ENCODE measurements around the gene MYADM. TPM values are rescaled to one million over a fixed set of nuclear protein-coding genes. Genes with fewer than 3 reads are reported as not detected.

MYADM gene
- total and polyA plus RNA-seq, 2 donors (not counting 1 experiment from before 2014, with no cell fraction given): 18.5 to 172 TPM

DNA sequence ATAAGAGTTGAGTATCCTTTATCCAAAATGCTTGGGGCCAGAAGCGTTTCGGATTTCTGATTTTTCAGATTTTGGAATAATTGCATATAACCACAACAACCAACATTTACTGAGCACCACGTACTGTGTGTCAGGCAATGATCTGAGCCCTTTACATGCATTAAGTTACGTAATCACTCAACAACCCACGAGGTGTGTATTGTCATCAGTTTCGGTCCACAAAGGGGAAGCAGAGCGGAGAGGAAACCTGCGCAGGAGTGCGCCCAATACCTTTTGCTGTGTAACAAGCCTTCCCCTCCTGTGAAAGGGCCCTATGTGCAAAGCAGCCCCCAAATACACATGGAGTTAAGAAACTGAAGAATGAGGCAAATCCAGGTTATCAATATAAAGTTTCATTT is 22.8 kb upstream of the MYADM start:
- Mint-ChIP-seq H3K4me1 (peaks cover 5% of the 10 kb centered on the region), H3K27me3 (peaks cover 24% of the 10 kb centered on the region), H3K27ac (no peak overlapping the region), H3K4me3 (no peak overlapping the region), H3K9me3 (ENCODE audit: insufficient read depth) (no peaks in the 10 kb centered on the region)
- intact Hi-C loops (cut with micrococcal nuclease): loop anchor here (5.0 to 10.0 kb wide), 2 partner anchors 37 to 650 kb away; partner anchors contain the start of genes PRKCG and ZNF665
- DNase-seq (no peak), ATAC-seq (ENCODE audit: low read depth) (no peak)
- no peaks in the 10 kb centered on the region for H3K36me3 ChIP-seq (replicated peaks in 1 of 2; ENCODE audit: control extremely low read depth in 1 of 2, control insufficient read depth in 1 of 2, extremely low read depth in 1 of 2, insufficient read depth in 2 of 2, low read length in 1 of 2)
- 80% methylated on average over 6 of the region's 9 CpGs for WGBS (ENCODE audit: insufficient coverage)
- ChIA-PET POLR2A (interaction anchor here (0.7 kb wide), 1 partner anchor 26 kb away, joined by 3 read pairs; no protein-coding TSS in a partner anchor), CTCF (no interaction called here)
- H2AFZ ChIP-seq (ENCODE audit: insufficient read depth, low read depth, low read length, poor library complexity, severe bottlenecking): no peak overlapping the region
- H3K4me2 ChIP-seq (replicated peaks; ENCODE audit: low read depth, low read length, poor library complexity, severe bottlenecking): no peak overlapping the region
- H3K27ac ChIP-seq (ENCODE audit: low read length in 2 of 2): no peak overlapping the region
- H3K27me3 ChIP-seq (replicated peaks in 1 of 4; ENCODE audit: control extremely low read depth in 1 of 4, control insufficient read depth in 3 of 4, insufficient read depth in 4 of 4, low read length in 3 of 4): peaks cover 0 to 17% (median 9%) of the 10 kb centered on the region in 4 experiments
- H3K79me2 ChIP-seq (ENCODE audit: control insufficient read depth, insufficient read depth, low read length): no peaks in the 10 kb centered on the region
- peaks cover 0 to 10% (median 0%) of the 10 kb centered on the region in 3 donors for H3K9me3 ChIP-seq (ENCODE audit: control extremely low read depth in 1 of 3, control insufficient read depth in 2 of 3, insufficient read depth in 1 of 3, low read length in 2 of 3)
- no peaks in the 10 kb centered on the region for H4K20me1 ChIP-seq (ENCODE audit: control insufficient read depth, insufficient read depth, low read length, poor library complexity, severe bottlenecking)
- H3K4me1 ChIP-seq (ENCODE audit: control insufficient read depth in 2 of 2, insufficient read depth in 2 of 2, low read length in 2 of 2): peaks cover 0 to 8% of the 10 kb centered on the region in 2 donors
- no peak overlapping the region for H3K9ac ChIP-seq (ENCODE audit: low read length)
- TF ChIP-seq EZH2 (IDR thresholded peaks at IDR 0.05; ENCODE audit: borderline replicate concordance, insufficient read depth, low read depth, low read length, poor library complexity, severe bottlenecking): no peak
- TF ChIP-seq, protein P1, sequence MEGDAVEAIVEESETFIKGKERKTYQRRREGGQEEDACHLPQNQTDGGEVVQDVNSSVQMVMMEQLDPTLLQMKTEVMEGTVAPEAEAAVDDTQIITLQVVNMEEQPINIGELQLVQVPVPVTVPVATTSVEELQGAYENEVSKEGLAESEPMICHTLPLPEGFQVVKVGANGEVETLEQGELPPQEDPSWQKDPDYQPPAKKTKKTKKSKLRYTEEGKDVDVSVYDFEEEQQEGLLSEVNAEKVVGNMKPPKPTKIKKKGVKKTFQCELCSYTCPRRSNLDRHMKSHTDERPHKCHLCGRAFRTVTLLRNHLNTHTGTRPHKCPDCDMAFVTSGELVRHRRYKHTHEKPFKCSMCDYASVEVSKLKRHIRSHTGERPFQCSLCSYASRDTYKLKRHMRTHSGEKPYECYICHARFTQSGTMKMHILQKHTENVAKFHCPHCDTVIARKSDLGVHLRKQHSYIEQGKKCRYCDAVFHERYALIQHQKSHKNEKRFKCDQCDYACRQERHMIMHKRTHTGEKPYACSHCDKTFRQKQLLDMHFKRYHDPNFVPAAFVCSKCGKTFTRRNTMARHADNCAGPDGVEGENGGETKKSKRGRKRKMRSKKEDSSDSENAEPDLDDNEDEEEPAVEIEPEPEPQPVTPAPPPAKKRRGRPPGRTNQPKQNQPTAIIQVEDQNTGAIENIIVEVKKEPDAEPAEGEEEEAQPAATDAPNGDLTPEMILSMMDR (IDR thresholded peaks at IDR 0.05): no peak
- no peak overlapping the region for H3K4me3 ChIP-seq (ENCODE audit: control extremely low read depth in 1 of 5, extremely low read depth in 1 of 5, insufficient read depth in 1 of 5, low read depth in 2 of 5, low read length in 4 of 5)

DNA sequence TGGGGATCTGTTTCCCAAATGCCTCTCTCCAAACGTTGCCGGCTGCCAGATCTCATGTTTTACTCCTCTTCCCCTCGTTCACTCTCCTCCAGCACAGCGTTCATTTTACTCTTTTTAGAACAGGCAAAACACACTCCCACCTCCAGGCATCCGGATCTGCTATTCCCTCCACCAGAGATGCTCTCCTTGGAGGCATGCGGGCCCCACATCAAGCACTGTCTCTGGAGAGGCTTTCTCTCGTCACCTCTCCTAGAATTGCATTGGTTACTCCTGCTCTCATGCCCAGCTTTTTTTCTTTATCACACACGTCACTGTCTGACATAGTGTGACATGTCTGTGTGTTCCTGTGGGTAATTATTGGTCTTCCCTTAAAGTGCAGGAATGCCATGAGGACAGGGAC is 20.1 kb upstream of the MYADM start:
- Mint-ChIP-seq H3K9me3 (ENCODE audit: insufficient read depth) (no peaks in the 10 kb centered on the region), H3K27me3 (peaks cover 28% of the 10 kb centered on the region), H3K4me1 (peaks cover 7% of the 10 kb centered on the region), H3K4me3 (no peak overlapping the region), H3K27ac (no peak overlapping the region)
- H3K27ac ChIP-seq (ENCODE audit: low read length in 2 of 2): no peak overlapping the region
- H3K9me3 ChIP-seq (ENCODE audit: control extremely low read depth in 1 of 3, control insufficient read depth in 2 of 3, insufficient read depth in 1 of 3, low read length in 2 of 3): peaks cover 0 to 12% (median 0%) of the 10 kb centered on the region in 3 donors
- no peak overlapping the region for H2AFZ ChIP-seq (ENCODE audit: insufficient read depth, low read depth, low read length, poor library complexity, severe bottlenecking)
- intact Hi-C loops (cut with micrococcal nuclease): loop anchor here (10.0 kb wide), 1 partner anchor 653 kb away; the partner anchor contains the start of gene ZNF665
- no peaks in the 10 kb centered on the region for H3K79me2 ChIP-seq (ENCODE audit: control insufficient read depth, insufficient read depth, low read length)
- no peak overlapping the region for H3K4me2 ChIP-seq (replicated peaks; ENCODE audit: low read depth, low read length, poor library complexity, severe bottlenecking)
- H3K9ac ChIP-seq (ENCODE audit: low read length): no peak overlapping the region
- no peak for ATAC-seq (ENCODE audit: low read depth)
- ChIA-PET POLR2A (no interaction called here), CTCF (interaction anchor here (1.7 kb wide), 1 partner anchor 176 kb away, joined by 6 read pairs; no protein-coding TSS in a partner anchor)
- peaks cover 0 to 26% (median 9%) of the 10 kb centered on the region in 4 experiments for H3K27me3 ChIP-seq (replicated peaks in 1 of 4; ENCODE audit: control extremely low read depth in 1 of 4, control insufficient read depth in 3 of 4, insufficient read depth in 4 of 4, low read length in 3 of 4)
- H3K4me3 ChIP-seq (ENCODE audit: control extremely low read depth in 1 of 5, extremely low read depth in 1 of 5, insufficient read depth in 1 of 5, low read depth in 2 of 5, low read length in 4 of 5): no peak overlapping the region
- H4K20me1 ChIP-seq (ENCODE audit: control insufficient read depth, insufficient read depth, low read length, poor library complexity, severe bottlenecking): no peaks in the 10 kb centered on the region
- WGBS (ENCODE audit: insufficient coverage): 83% methylated on average over 7 of the region's 8 CpGs
- TF ChIP-seq, protein P1 (IDR thresholded peaks at IDR 0.05): no peak
- TF ChIP-seq EZH2 (IDR thresholded peaks at IDR 0.05; ENCODE audit: borderline replicate concordance, insufficient read depth, low read depth, low read length, poor library complexity, severe bottlenecking): no peak
- no peak for DNase-seq
- peaks cover 8 to 13% of the 10 kb centered on the region in 2 donors for H3K4me1 ChIP-seq (ENCODE audit: control insufficient read depth in 2 of 2, insufficient read depth in 2 of 2, low read length in 2 of 2)
- no peaks in the 10 kb centered on the region for H3K36me3 ChIP-seq (replicated peaks in 1 of 2; ENCODE audit: control extremely low read depth in 1 of 2, control insufficient read depth in 1 of 2, extremely low read depth in 1 of 2, insufficient read depth in 2 of 2, low read length in 1 of 2)

Measured in B cell (primary cell).